K562 (cell line): ENCODE data around the gene PAAF1. TPM values are rescaled to one million over a fixed set of nuclear protein-coding genes. Genes with fewer than 3 reads are reported as not detected.

Experiments used
- ATAC-seq: fragments of 200-7000 bp; cut with Tn5 transposase; 3 replicates; pipeline ENCODE4 v1.9.1; 2020; ENCODE audit warnings: moderate library complexity
- BruUV-seq: library from RNA; stranded (reverse); fragments of 400-500 nt; replicated peaks from 2 replicates; lab custom pipeline; 2021; lab: Mats Ljungman, UMichigan
- CTCF ChIA-PET: fragments of 300-600 bp; formaldehyde crosslinking; extraction: SDS; loops from one replicate; lab custom pipeline; 2021; ENCODE audit warnings: low intra/inter-chr PET ratio; lab: Yijun Ruan, JAX
- POLR2A ChIA-PET: fragments of 300-600, 350-650 bp; sonication (Branson Sonifier 250); formaldehyde crosslinking; extraction: SDS; loops from one replicate; lab custom pipeline; 2021; ENCODE audit warnings: antibody characterized with exemption, inconsistent platforms; lab: Yijun Ruan, JAX
- DNase-seq, 4 experiments: peaks; one replicate each; pipeline versions ENCODE4 v3.0.0 to v3.0.0-alpha.2; 2011 to 2018; ENCODE audit warnings: low spot score in 3 of 4, mixed read lengths in 3 of 4; ENCODE audit errors: extremely low read depth in 1 of 4
- FAIRE-seq: peaks from 2 replicates; lab custom pipeline; 2011; peaks lifted over from hg19 to GRCh38; lab: Jason Lieb, UNC
- H2AFZ ChIP-seq: 2 replicates; pipeline ENCODE4 v1.6.0; 2011; ENCODE audit warnings: low read depth, low read length, control low read depth, inconsistent platforms
- H3K27ac ChIP-seq: fragments of 200-600 bp; 3 replicates; pipeline ENCODE4 v1.8.0; 2011; ENCODE audit warnings: low read depth, mild to moderate bottlenecking, control low read depth, inconsistent platforms, low read length, moderate library complexity, mixed read lengths; ENCODE audit errors: extremely low read depth
- H3K27me3 ChIP-seq, 2 experiments: fragments of 300-600 bp in 1 of 2; 2 replicates in 1 of 2; 3 replicates in 1 of 2; pipeline versions ENCODE4 v1.6.0 to v1.8.0; 2011; ENCODE audit warnings: inconsistent platforms in 2 of 2, low read length in 2 of 2, mild to moderate bottlenecking in 1 of 2, mixed read lengths in 1 of 2, moderate library complexity in 1 of 2; ENCODE audit not compliant: control insufficient read depth in 2 of 2, insufficient read depth in 2 of 2
- H3K36me3 ChIP-seq: fragments of 300-600 bp; 3 replicates; pipeline ENCODE4 v1.8.0; 2011; ENCODE audit warnings: mild to moderate bottlenecking, low read length, inconsistent platforms; ENCODE audit not compliant: control insufficient read depth, insufficient read depth
- H3K4me1 ChIP-seq, 2 experiments: fragments of 200-600 bp in 1 of 2; replicated peaks in 1 of 2; 2 replicates in 1 of 2; 3 replicates in 1 of 2; pipeline versions ENCODE4 v1.5.1 to v1.8.0; 2011; ENCODE audit warnings: inconsistent platforms in 2 of 2, low read length in 2 of 2, mild to moderate bottlenecking in 1 of 2, mixed read lengths in 1 of 2, moderate library complexity in 1 of 2; ENCODE audit not compliant: control insufficient read depth in 2 of 2, insufficient read depth in 2 of 2
- H3K4me2 ChIP-seq: 2 replicates; pipeline ENCODE4 v1.6.1; 2011; ENCODE audit warnings: low read length, control low read depth, inconsistent platforms, mixed read lengths; ENCODE audit not compliant: insufficient read depth
- H3K4me3 ChIP-seq: fragments of 200-600 bp; sonication (generic), shearing (Covaris generic); 2 replicates; pipeline ENCODE4 v1.5.1; 2016; ENCODE audit warnings: control low read depth, inconsistent platforms
- H3K79me2 ChIP-seq: fragments of 200-600 bp; 3 replicates; pipeline ENCODE4 v1.8.0; 2011; ENCODE audit warnings: low read length, inconsistent platforms; ENCODE audit not compliant: control insufficient read depth, insufficient read depth
- H3K9ac ChIP-seq, 2 experiments: 2 replicates each; pipeline versions ENCODE4 v1.6.0 to v1.6.1; 2011; ENCODE audit warnings: low read depth in 2 of 2, low read length in 2 of 2, control low read depth in 1 of 2, inconsistent platforms in 1 of 2, mild to moderate bottlenecking in 1 of 2, mixed read lengths in 1 of 2; ENCODE audit not compliant: insufficient read depth in 1 of 2
- H3K9me1 ChIP-seq: one replicate; pipeline ENCODE4 v1.6.0; 2011; ENCODE audit warnings: inconsistent platforms, mild to moderate bottlenecking, low read length, moderate library complexity; ENCODE audit not compliant: control insufficient read depth, insufficient read depth
- H3K9me3 ChIP-seq: replicated peaks from 2 replicates; pipeline ENCODE4 v1.5.1; 2011; ENCODE audit warnings: low read depth, low read length, inconsistent platforms; ENCODE audit not compliant: control insufficient read depth, insufficient read depth
- H4K20me1 ChIP-seq: replicated peaks from 2 replicates; pipeline ENCODE4 v1.6.1; 2011; ENCODE audit warnings: low read length, inconsistent platforms, mixed read lengths; ENCODE audit not compliant: control insufficient read depth, insufficient read depth
- FOXK2 ChIP-seq, 2 experiments: fragments of 450-650 bp; IDR thresholded peaks in 1 of 2; conservative IDR thresholded peaks in 1 of 2; 2 replicates each; pipeline ENCODE4 v1.6.1; 2016; ENCODE audit warnings: low read depth in 2 of 2, mild to moderate bottlenecking in 1 of 2
- POLR2G ChIP-seq: fragments of 200-400 bp; formaldehyde crosslinking; IDR thresholded peaks from 2 replicates; pipeline ENCODE4 v1.6.1; 2017; ENCODE audit warnings: low read depth, mild to moderate bottlenecking, antibody characterized with exemption, low read length, moderate library complexity
- RBFOX2 ChIP-seq: fragments of 200-400 bp; formaldehyde crosslinking; IDR thresholded peaks from 2 replicates; pipeline ENCODE4 v1.6.1; 2017; ENCODE audit warnings: low read depth, mild to moderate bottlenecking, low read length, moderate library complexity
- TBL1XR1 ChIP-seq, 2 experiments: IDR thresholded peaks; 2 replicates each; pipeline ENCODE4 v1.6.1; 2012; ENCODE audit warnings: improper control_type of control experiment in 2 of 2, low read length in 2 of 2, mild to moderate bottlenecking in 1 of 2
- WGBS: fragments of 100-300 bp; shearing (Covaris generic); methylation state at CpG from one replicate; pipeline ENCODE4 v1.1.6; 2016; ENCODE audit warnings: low coverage, mixed read lengths; ENCODE audit not compliant: insufficient coverage; ENCODE audit errors: missing lambda C conversion rate; 5-methylcytosine and 5-hydroxymethylcytosine counted together
- in situ Hi-C: fragments of 300-500 bp; cut with MboI; formaldehyde crosslinking; loops from 4 replicates; pipeline ENCODE4 v1.15.0; 2018; ENCODE audit warnings: inconsistent platforms, mixed read lengths
- intact Hi-C: fragments of 100-400 bp; cut with micrococcal nuclease; formaldehyde crosslinking; loops from 2 replicates; pipeline ENCODE4 v1.14.2; 2022
- polyA plus RNA-seq, 8 experiments: library from polyadenylated mRNA; depleted of rRNA in 4 of 8; stranded (reverse) in 5 of 8; unstranded in 3 of 8; fragments of >200 nt; fragmentation: Nextera tagmentation in 2 of 8; fragmentation: Illumina TruSeq in 1 of 8; extraction: Ambion mirVana in 2 of 8; extraction: Trizol in 1 of 8; gene quantifications; 2 replicates each; pipeline versions ENCODE4 v1.2.1 to v1.2.3, GENCODE V29; 2011 to 2014; ENCODE audit warnings: inconsistent platforms in 1 of 8, missing spikeins in 1 of 8
- total RNA-seq, 7 experiments: library from RNA; depleted of rRNA in 6 of 7; stranded (reverse); fragments of >200 nt in 6 of 7; fragmentation: Illumina TruSeq in 2 of 7; extraction: Trizol in 2 of 7; gene quantifications; 2 replicates each; pipeline versions ENCODE4 v1.2.1 to v1.2.3, GENCODE V29; 2011 to 2021; ENCODE audit warnings: low replicate concordance in 1 of 7

PAAF1 gene
- total and polyA plus RNA-seq, 9 of the 15 experiments (the other 6 are each of a cell fraction or from before 2014, with no cell fraction given) = 13.5 to 78.6 (median 23.3) TPM

DNA sequence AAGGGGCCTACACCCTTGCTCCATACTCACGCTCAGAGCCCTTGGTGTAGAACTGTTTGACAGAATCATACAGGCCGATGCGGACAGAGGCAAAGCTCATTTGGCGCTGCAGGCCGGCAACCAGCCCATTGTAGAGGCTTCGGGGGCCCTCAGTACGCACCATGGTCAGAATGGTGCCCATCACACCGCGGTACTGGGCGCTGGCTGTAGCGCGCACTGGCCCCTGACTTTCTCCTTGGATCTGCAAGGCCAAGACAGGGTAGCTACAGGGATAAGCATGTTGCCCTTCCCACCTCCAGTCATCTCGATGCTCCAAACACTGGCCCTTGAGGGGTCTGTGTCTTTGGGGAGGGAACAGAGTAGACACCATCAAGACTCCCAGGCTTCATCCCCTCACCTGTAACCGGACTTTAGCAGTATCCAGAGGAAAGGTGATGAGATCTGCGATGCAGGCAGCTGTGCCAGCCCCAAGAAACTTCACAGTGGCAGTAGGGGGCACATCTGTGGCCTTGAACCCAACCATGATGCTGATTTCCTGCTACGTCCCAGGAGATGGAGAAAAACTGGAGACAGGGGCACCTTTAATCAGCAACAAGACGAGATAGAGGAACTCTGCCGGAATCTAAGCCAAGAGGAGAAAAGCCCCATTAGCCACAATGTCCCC lies 101.2 kb downstream of the PAAF1 start:
- Histone ChIP-seq H3K9me3 (no peaks in the 10 kb centered on the region), H3K4me2 (no peak overlapping the region), H3K9ac (peak overlapping the region in 1 of 2 experiments; percentile 31; a peak in 1 of 4 replicates), H3K36me3 (peaks cover 78% of the 10 kb centered on the region), H3K9me1 (peaks cover 3% of the 10 kb centered on the region), H3K79me2 (peaks cover 45% of the 10 kb centered on the region), H3K4me3 (no peak overlapping the region), H3K27me3 (no peaks in the 10 kb centered on the region), H4K20me1 (peaks cover 11% of the 10 kb centered on the region), H3K4me1 (peaks cover 32 to 65% of the 10 kb centered on the region in 2 experiments), H2AFZ (no peak overlapping the region), H3K27ac (no peak overlapping the region)
- peak; percentile 41; the same call in 1 of the 2 replicates for TF ChIP-seq POLR2G
- TF ChIP-seq TBL1XR1 (IDR thresholded peaks at IDR 0.05; ENCODE audit: low read length in 2 of 2) = no peak
- TF ChIP-seq FOXK2 (conservative IDR thresholded peaks at IDR 0.05 in 1 of 2, IDR thresholded peaks at IDR 0.05 in 1 of 2; ENCODE audit: low read depth in 2 of 2) = no peak
- TF ChIP-seq RBFOX2 = peak; percentile 65
- DNase-seq (no peak), ATAC-seq (no peak), FAIRE-seq (no peak)
- ChIA-PET POLR2A (interaction anchor here (1.2 to 5.8 kb wide), 3 partner anchors 6 to 108 kb away, joined by 3 to 54 read pairs (median 9); no protein-coding TSS in a partner anchor), CTCF (interaction anchor here (0.7 kb wide), 1 partner anchor 14 kb away, joined by 3 read pairs; no protein-coding TSS in a partner anchor)
- BruUV-seq = no TSS peak
- 95% methylated on average over 16 of the region's 18 CpGs for WGBS
- in situ Hi-C loops (no loop called here), intact Hi-C loops (no loop called here)
